HG03521 (cell line): Measurements from ENCODE around the gene IPPK.
"Not testable (repeated sequence)": the region's sequence is repeated elsewhere in the genome, so short reads cannot be mapped to it uniquely, and the experiment has no call there.

Experiments
- ATAC-seq: cut with Tn5 transposase; IDR thresholded peaks from one replicate; pipeline ENCODE4 v1.9.1; 2021; ENCODE audit warnings: mild to moderate bottlenecking, moderate library complexity; ENCODE audit not compliant: unreplicated experiment

Gene IPPK

GRCh38 chr9:92639124-92639523, 30.8 kb downstream of the IPPK start:
- no peak for ATAC-seq

DNA sequence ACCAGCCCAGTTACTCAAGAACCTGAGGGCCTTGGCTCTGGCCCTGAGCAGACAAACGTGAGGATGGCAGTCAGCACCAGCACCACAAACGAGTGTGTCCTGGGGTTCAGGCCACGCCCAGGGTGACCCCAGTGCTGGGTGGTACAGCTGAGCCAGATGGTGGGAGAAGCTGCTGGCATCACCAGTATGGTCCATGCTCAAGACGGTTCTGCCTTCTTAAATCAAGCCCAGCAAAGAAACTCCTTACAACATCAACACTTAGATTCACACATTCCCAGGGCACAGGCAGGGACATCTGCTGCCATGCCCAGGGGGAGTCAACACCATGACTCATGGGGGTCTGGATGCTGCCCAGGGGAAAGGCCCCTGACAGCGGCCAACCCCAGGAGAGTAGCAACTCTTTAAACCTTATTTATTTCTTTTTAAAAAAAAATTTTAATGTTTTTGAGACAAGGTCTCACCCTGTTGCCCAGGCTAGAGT, 31.3 kb downstream of the IPPK start:
- ATAC-seq = no peak

DNA sequence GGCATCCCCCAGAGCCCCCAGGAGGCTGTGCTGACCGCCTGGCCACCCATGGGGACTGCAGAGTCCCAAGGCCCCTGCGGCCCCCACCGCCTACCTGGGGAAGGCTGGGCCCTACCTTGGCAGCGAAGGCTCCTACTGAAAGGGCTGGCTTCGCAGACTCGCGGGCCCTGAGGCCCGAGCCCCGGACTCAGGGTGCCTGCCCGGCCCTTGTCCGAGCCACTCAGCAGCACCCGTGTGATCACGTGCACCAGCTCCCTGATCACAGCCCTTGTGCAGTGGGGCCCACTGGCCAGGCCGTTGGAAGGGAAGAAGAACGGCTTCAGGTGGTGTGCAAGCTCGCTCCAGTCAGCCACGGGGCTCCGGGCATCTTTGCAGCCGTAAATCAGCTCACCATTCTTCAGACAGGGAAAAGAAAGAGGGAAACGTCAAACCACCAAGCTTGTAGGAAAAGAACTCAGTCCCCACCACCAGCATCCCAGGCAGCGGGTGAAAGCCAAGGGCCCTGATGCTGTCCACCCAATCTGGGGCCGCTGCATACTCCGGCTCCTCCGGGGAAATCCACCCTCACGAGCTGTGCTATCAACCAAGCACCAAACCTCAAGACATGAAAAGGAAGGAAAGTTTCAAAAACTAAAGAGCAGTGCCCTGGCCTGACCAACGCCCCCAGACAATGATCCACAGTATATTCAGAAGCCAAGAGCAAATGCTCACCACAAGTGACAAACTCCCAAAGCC, 31.9 kb downstream of the IPPK start:
- ATAC-seq = no peak

GRCh38 chr9:92637326-92637725, 32.6 kb downstream of the IPPK start:
- no peak for ATAC-seq

GRCh38 chr9:92636627-92637026, 33.3 kb downstream of the IPPK start:
- no peak for ATAC-seq

DNA sequence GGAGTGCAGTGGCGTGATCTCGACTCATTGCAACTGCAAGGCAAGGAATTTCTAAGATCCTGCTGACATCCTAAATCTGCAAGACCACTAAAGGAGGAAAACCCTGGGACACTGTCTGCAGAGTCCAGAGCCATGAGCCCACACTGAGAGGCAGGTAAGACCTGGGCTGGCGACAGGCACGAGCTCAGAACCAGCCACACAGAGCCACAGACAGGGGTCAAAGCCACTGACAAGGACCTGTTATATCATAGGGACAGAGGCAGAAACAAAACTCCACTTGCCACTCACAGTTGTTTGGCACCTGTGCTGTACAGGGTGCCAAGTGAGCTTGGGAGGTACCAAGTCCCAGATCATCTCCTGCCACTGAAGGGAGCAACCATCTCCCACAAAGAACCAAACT, 34.2 kb downstream of the IPPK start:
- no peak for ATAC-seq

DNA sequence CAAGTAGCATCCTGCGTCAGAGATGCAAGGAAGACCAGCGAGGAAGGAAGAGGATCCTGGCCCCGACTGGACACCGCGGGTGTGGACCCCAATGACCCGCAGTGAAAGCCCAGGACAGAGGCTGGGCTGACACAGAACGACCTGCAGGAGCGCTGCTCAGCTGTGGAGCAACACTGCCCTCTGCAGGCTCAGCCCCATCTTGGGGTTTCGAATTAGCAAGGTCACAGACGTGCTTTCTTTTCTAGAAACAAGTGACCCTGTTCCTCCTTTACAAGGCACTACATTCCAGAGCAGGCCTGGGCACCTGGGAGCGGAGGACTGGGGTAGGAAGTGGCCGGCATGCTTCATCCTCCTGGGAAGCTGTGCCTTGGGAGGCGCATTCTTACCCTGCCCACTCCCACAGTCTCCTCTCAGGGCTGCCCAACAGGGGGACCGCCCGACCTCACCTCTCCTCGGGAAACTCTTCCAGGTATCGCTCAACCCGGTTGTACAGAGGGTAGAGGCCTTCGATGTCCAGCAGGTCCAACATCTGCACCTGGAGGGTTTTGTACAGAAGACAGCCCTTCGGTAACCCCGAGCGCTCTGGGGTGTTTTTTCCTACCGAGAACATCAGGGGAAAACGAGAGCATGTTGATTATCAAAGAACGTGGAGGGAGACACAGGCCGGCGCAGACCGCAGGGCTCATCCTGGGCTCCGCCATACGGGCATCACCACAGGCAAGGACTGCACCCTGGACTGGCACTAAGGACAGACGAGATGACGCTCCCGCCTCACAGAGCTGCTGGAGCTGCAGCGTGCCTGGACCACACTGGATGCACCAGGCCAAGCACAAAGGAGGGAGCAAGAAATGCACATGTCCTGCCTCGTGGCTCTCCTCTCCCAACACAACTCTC, 35.0 kb downstream of the IPPK start:
- no peak for ATAC-seq

GRCh38 chr9:92633614-92634278, 36.2 kb downstream of the IPPK start:
- no peak for ATAC-seq

- ATAC-seq = no peak
Measured at GRCh38 chr9:92632641-92633040, 37.3 kb downstream of the IPPK start.

- ATAC-seq = no peak
Measured at GRCh38 chr9:92631452-92632343, 38.2 kb downstream of the IPPK start.

DNA sequence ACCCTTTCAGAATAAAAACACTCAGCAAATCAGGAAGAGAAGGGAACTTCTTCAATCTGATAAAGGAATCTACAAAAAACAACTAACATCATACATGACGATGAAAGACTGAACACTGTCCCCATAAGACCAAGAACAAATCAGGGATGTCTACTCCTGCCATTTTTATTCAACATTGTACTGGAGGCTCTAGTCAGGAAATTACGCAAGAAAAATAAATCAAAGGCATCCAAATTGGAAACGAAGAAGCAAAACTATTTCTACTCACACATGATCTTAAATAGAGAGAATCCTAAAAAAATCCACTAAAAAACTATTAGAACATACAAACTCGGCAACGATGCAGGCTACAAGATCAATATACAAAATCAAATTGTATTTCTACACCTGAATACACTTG, 42.3 kb downstream of the IPPK start:
- ATAC-seq = no peak

DNA sequence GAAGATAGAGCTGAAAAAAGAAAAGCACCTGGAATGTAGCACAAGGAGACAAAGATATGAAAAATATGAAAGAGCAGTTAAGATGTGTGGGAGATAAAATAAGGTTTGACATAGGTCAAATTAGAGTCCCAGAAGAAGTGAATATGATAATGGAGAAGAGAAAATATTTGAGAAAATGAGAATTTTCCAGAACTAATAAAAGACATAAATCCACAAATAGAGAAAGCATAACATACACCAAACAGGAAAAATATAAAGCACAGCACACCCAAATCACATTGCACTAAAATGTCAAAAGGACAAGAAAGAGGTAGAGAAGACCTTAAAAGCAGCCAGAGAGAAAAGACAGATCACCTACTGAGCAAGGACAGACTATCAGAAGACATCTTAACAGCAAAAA, 43.4 kb downstream of the IPPK start:
- no peak for ATAC-seq

- ATAC-seq = not testable (repeated sequence)
Measured at GRCh38 chr9:92623936-92624335, 46.0 kb downstream of the IPPK start.

DNA sequence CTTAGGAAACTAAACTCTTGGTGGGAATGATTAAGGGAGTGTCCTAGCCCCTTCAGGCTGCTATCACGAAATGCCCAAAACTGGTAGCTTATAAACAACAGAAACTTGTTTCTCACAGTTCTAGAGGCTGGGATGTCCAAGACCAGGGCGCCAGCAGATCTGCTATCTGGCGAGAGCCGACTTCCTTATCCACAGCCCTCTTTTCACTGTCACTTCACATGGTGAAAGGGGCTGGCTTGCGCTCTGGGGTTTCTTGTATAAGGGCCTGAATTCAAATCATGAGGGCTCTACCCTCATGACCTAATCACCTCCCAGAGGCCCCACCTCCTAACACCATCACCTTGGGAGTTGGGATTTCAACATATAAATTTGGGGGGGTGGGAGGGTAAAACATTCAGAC, 49.1 kb downstream of the IPPK start:
- no peak for ATAC-seq

DNA sequence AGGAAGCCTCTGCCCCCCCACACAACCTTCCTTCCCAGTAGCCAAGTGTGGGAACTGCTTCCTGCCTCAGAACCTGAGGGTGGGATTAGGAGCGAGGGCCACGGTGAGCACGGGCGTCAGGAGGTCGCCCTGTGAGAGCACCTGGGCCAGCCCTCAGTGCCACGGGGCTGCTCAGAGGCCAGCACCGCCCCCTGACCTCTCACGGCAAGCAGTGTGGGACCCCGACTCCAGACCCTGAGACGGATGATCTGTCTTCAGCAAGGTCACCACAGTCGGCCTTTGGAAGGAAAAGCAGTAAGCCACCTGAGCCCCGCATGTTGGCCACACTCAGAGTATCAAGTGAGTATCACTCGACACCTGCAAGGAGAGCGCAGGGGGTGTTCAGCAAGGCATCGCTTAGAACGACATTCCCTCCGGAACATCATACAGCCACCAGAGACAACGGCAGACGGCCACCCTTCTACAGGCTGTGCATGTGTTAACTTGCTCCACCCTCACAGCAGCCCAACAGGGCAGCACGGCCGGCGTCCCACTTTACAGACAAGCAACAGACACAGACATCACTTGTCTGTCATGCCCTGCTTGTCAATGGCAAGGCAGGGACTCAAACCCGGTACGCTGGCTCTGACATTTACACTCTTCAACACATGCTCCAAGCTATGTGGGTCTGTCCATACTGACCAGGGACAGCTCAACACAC, 50.2 kb downstream of the IPPK start:
- ATAC-seq = no peak

- ATAC-seq = no peak
Measured at GRCh38 chr9:92618633-92619225, 51.2 kb downstream of the IPPK start.

- no peak for ATAC-seq
Measured at GRCh38 chr9:92617951-92618510, 51.9 kb downstream of the IPPK start.

DNA sequence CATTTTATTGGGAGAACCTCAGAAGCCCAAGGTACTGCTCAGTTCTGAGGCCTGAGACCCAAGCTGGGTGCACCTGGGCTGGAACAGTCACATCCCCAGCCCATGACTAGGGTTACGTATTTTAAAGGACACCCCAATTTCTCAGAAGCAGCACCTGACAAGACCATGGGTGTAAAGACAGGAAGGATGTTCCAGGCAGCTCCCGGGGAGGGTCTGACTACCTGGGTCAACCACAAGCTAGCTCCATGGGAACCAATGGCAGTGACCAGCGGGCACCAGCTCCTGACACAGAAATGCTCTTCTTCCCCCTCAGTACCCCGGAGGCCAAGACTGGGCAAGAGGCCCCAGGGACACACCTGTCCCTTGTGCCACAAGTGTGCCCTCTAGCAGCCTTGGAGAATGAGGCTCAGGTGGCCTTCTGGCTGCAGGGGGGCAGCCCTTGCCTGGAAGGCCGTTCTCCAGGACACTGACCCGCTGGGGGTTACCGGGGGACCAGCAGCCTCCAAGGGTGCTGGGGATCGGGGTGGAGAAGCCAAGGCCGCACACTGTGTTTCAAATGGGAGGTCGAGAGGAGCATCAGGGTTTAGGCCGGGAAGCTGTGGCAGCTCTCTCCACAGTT, 52.6 kb downstream of the IPPK start:
- ATAC-seq = no peak

GRCh38 chr9:92616655-92617111, 53.2 kb downstream of the IPPK start:
- no peak for ATAC-seq
